Osteocyte (in vitro differentiated cells): Measurements from ENCODE around the gene SUDS3. TPM values are rescaled to one million over a fixed set of nuclear protein-coding genes. Genes with fewer than 3 reads are reported as not detected.

ENCODE experiments used
- DNase-seq: peaks from one replicate; pipeline ENCODE4 v3.0.0; 2021; ENCODE audit warnings: mixed read lengths; ENCODE audit not compliant: unreplicated experiment; ENCODE audit errors: extremely low spot score
- H3K27ac Mint-ChIP-seq: one replicate; pipeline ENCODE4 v1.8.0; 2021; ENCODE audit warnings: mild to moderate bottlenecking, mixed read lengths; ENCODE audit not compliant: unreplicated experiment
- H3K27me3 Mint-ChIP-seq: one replicate; pipeline ENCODE4 v1.8.0; 2021; ENCODE audit warnings: mixed read lengths; ENCODE audit not compliant: unreplicated experiment
- H3K36me3 Mint-ChIP-seq: one replicate; pipeline ENCODE4 v1.8.0; 2021; ENCODE audit warnings: mixed read lengths; ENCODE audit not compliant: unreplicated experiment
- H3K4me1 Mint-ChIP-seq: one replicate; pipeline ENCODE4 v1.8.0; 2021; ENCODE audit warnings: mixed read lengths; ENCODE audit not compliant: unreplicated experiment
- H3K4me3 Mint-ChIP-seq: one replicate; pipeline ENCODE4 v1.8.0; 2021; ENCODE audit warnings: mild to moderate bottlenecking, moderate library complexity, mixed read lengths; ENCODE audit not compliant: unreplicated experiment
- H3K9me3 Mint-ChIP-seq: one replicate; pipeline ENCODE4 v1.8.0; 2021; ENCODE audit warnings: mixed read lengths; ENCODE audit not compliant: unreplicated experiment
- total RNA-seq: library from RNA; stranded (reverse); gene quantifications from 2 replicates; pipeline ENCODE4 v1.2.1, GENCODE V29; 2021
- TF ChIP-seq, protein P1 (sequence below): fragments of 200-600 bp; sonication (generic); IDR thresholded peaks from 2 replicates; pipeline ENCODE4 v1.5.0; 2021; ENCODE audit warnings: antibody characterized with exemption, mild to moderate bottlenecking, moderate library complexity

Gene SUDS3
- total RNA-seq, 1 donor from 2014 or later = 33.5 TPM

GRCh38 chr12:118374909-118375308 lies 1.4 kb upstream of the SUDS3 start:
- H3K27me3 Mint-ChIP-seq = no peaks in the 10 kb centered on the region
- no peaks in the 10 kb centered on the region for H3K9me3 Mint-ChIP-seq
- TF ChIP-seq, protein P1, sequence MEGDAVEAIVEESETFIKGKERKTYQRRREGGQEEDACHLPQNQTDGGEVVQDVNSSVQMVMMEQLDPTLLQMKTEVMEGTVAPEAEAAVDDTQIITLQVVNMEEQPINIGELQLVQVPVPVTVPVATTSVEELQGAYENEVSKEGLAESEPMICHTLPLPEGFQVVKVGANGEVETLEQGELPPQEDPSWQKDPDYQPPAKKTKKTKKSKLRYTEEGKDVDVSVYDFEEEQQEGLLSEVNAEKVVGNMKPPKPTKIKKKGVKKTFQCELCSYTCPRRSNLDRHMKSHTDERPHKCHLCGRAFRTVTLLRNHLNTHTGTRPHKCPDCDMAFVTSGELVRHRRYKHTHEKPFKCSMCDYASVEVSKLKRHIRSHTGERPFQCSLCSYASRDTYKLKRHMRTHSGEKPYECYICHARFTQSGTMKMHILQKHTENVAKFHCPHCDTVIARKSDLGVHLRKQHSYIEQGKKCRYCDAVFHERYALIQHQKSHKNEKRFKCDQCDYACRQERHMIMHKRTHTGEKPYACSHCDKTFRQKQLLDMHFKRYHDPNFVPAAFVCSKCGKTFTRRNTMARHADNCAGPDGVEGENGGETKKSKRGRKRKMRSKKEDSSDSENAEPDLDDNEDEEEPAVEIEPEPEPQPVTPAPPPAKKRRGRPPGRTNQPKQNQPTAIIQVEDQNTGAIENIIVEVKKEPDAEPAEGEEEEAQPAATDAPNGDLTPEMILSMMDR = no peak
- peak overlapping the region; percentile 29 for H3K4me3 Mint-ChIP-seq
- DNase-seq = no peak
- H3K27ac Mint-ChIP-seq = no peak overlapping the region
- peaks cover 42% of the 10 kb centered on the region for H3K4me1 Mint-ChIP-seq
- H3K36me3 Mint-ChIP-seq = peaks cover 1% of the 10 kb centered on the region

- no peaks in the 10 kb centered on the region for H3K27me3 Mint-ChIP-seq
- H3K4me3 Mint-ChIP-seq = peak overlapping the region; percentile 29
- H3K9me3 Mint-ChIP-seq = no peaks in the 10 kb centered on the region
- H3K36me3 Mint-ChIP-seq = peaks cover 2% of the 10 kb centered on the region
- DNase-seq = no peak
- H3K4me1 Mint-ChIP-seq = peaks cover 40% of the 10 kb centered on the region
- H3K27ac Mint-ChIP-seq = peak overlapping the region; percentile 99
- TF ChIP-seq, protein P1 = no peak
Measured at GRCh38 chr12:118375348-118375747, 1.0 kb upstream of the SUDS3 start.

DNA sequence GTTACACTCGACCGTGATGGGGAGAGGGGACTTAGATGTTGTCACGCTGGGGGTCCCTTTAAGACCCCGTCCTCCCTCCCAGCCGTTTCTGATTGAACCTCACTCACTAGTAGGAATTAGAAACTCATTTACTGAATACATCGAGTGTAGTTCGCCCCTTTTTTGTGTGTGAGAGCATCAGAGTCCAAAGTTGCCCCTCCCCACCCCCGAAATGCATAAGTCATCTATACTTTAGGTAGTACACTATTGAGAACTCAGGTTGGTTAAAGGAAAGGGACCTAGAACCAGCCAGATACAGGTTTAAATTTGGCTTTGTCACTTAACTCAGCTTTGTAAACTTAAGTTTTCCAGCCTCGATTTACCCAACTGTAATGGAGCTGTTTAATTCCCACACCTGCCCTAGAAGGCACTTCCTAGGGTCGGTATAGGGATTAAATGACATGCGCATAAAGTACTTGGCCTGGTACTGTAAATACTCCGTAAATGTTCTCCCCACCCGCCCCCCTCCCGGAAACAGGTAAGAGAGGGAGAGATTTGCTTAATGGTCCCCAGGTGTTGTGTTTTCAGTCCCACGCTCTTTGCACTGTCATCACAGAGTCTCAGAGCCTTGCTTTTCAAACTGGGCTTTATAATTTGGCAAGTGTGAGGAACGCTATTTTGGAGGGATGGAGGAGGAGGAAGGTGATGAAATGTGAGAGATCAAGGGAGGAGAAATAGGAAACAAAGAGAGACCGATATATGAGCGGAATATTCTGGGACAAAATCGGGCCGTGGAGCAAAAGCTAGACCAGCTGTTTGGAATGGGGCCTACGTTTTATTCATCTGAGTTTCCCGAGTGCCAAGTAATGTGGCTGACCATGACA lies 897 bp downstream of the SUDS3 start:
- peak overlapping the region; percentile 84 for H3K27ac Mint-ChIP-seq

GRCh38 chr12:118377884-118378470 lies 1.6 kb downstream of the SUDS3 start:
- peak; percentile 92 for DNase-seq
- H3K27ac Mint-ChIP-seq = peak overlapping the region; percentile 84

More for the DNA sequence above, 897 bp downstream of the SUDS3 start:
- DNase-seq = no peak
- TF ChIP-seq, protein P1 = no peak
- Mint-ChIP-seq H3K4me1 (peaks cover 28% of the 10 kb centered on the region), H3K4me3 (peak overlapping the region; percentile 92), H3K36me3 (peaks cover 9% of the 10 kb centered on the region), H3K27me3 (no peaks in the 10 kb centered on the region), H3K9me3 (no peaks in the 10 kb centered on the region)

More at GRCh38 chr12:118377884-118378470, 1.6 kb downstream of the SUDS3 start:
- H3K4me3 Mint-ChIP-seq = peak overlapping the region; percentile 92
- H3K9me3 Mint-ChIP-seq = no peaks in the 10 kb centered on the region
- H3K36me3 Mint-ChIP-seq = peaks cover 12% of the 10 kb centered on the region
- no peaks in the 10 kb centered on the region for H3K27me3 Mint-ChIP-seq
- TF ChIP-seq, protein P1 = peak; percentile 93
- H3K4me1 Mint-ChIP-seq = peaks cover 28% of the 10 kb centered on the region
